Activated naive CD8-positive, alpha-beta T cell (primary cell): ENCODE data around the gene SBNO2.

Experiments used
- H3K27ac Mint-ChIP-seq: one replicate; pipeline ENCODE4 v1.8.0; 2021; ENCODE audit warnings: mixed read lengths
- H3K27me3 Mint-ChIP-seq: one replicate; pipeline ENCODE4 v1.8.0; 2021; ENCODE audit warnings: mixed read lengths
- H3K36me3 Mint-ChIP-seq: one replicate; pipeline ENCODE4 v1.8.0; 2021; ENCODE audit warnings: mixed read lengths
- H3K4me1 Mint-ChIP-seq: one replicate; pipeline ENCODE4 v1.8.0; 2021; ENCODE audit warnings: low read depth, mixed read lengths
- H3K4me3 Mint-ChIP-seq: one replicate; pipeline ENCODE4 v1.8.0; 2021; ENCODE audit warnings: mild to moderate bottlenecking, mixed read lengths
- H3K9me3 Mint-ChIP-seq: one replicate; pipeline ENCODE4 v1.8.0; 2021; ENCODE audit warnings: low read depth, mixed read lengths

Gene SBNO2

DNA sequence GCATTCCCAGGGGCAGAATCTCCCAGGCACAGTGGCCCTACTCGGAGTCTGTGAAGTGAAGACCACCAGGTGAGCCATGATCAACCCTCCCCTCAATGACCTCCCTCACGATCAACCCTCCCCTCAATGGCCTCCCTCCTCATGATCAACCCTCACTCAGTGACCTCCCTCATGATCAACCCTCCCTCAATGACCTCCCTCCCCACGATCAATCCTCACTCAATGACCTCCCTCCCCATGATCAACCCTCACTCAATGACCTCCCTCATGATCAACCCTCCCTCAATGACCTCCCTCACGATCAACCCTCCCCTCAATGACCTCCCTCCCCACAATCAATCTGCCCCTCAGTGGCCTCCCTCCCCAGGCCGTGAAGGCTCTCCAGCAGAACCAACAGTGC lies 32.1 kb downstream of the SBNO2 start:
- Mint-ChIP-seq H3K9me3 (no peaks in the 10 kb centered on the region), H3K27me3 (no peaks in the 10 kb centered on the region), H3K27ac (peak overlapping the region; percentile 1), H3K4me1 (no peaks in the 10 kb centered on the region), H3K4me3 (no peak overlapping the region), H3K36me3 (peaks cover 6% of the 10 kb centered on the region)

- Mint-ChIP-seq H3K4me1 (peaks cover 2% of the 10 kb centered on the region), H3K4me3 (no peak overlapping the region), H3K36me3 (peaks cover 6% of the 10 kb centered on the region)
Observed at GRCh38 chr19:1140272-1141027, 33.6 kb downstream of the SBNO2 start.

GRCh38 chr19:1139126-1139525 lies 34.9 kb downstream of the SBNO2 start:
- Mint-ChIP-seq H3K36me3 (peaks cover 4% of the 10 kb centered on the region), H3K9me3 (no peaks in the 10 kb centered on the region), H3K27me3 (no peaks in the 10 kb centered on the region), H3K4me1 (peaks cover 2% of the 10 kb centered on the region), H3K27ac (no peak overlapping the region), H3K4me3 (no peak overlapping the region)

More at GRCh38 chr19:1140272-1141027, 33.6 kb downstream of the SBNO2 start:
- Mint-ChIP-seq H3K9me3 (no peaks in the 10 kb centered on the region), H3K27ac (no peak overlapping the region), H3K27me3 (no peaks in the 10 kb centered on the region)

GRCh38 chr19:1138121-1138520 lies 35.9 kb downstream of the SBNO2 start:
- no peaks in the 10 kb centered on the region for H3K9me3 Mint-ChIP-seq
- no peak overlapping the region for H3K4me3 Mint-ChIP-seq
- H3K27ac Mint-ChIP-seq, result no peak overlapping the region
- H3K36me3 Mint-ChIP-seq, result peaks cover 4% of the 10 kb centered on the region
- no peaks in the 10 kb centered on the region for H3K27me3 Mint-ChIP-seq
- peaks cover 2% of the 10 kb centered on the region for H3K4me1 Mint-ChIP-seq

DNA sequence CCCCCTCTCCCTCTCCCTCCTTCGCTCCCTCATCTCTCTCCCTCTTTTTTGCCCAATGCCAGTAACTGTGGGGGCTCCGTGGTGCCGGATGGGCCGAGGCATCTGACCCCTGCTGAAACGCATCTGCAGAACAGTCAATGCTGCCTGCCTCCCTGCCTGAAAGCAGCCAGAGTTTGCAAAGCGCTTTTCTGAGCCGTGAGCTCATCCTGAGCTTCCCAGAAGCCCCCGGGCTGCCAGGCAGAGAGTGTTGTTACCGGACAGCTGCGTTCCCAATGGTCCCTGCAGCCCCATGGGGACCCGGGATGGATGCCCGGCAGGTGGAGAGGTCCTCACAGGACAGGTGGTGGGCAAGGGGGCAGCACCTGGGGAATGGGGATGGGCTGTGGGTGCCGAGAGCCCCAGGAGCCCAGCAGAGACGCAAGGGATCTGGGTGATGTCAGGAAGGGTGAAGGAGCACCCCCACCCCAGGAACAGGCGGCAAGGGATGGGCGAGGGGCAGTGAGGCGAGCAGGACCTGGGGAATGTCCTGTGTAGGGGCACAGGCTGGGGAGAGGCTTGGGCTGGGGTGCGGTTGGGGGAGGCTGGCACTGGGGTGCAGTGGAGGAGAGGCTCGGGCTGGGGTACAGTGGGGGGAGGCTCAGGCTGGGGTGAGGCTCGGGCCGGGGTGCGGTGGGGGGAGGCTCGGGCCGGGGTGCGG lies 37.3 kb downstream of the SBNO2 start:
- Mint-ChIP-seq H3K4me3 (no peak overlapping the region), H3K36me3 (no peaks in the 10 kb centered on the region), H3K27me3 (no peaks in the 10 kb centered on the region), H3K9me3 (no peaks in the 10 kb centered on the region), H3K4me1 (peaks cover 2% of the 10 kb centered on the region), H3K27ac (peak overlapping the region; percentile 89)

- no peaks in the 10 kb centered on the region for H3K36me3 Mint-ChIP-seq
Observed at GRCh38 chr19:1136201-1136600, 37.9 kb downstream of the SBNO2 start.

GRCh38 chr19:1135454-1135853 lies 38.6 kb downstream of the SBNO2 start:
- peaks cover 7% of the 10 kb centered on the region for H3K4me1 Mint-ChIP-seq
- H3K27me3 Mint-ChIP-seq, result no peaks in the 10 kb centered on the region
- no peaks in the 10 kb centered on the region for H3K9me3 Mint-ChIP-seq
- H3K27ac Mint-ChIP-seq, result no peak overlapping the region
- H3K4me3 Mint-ChIP-seq, result no peak overlapping the region
- no peaks in the 10 kb centered on the region for H3K36me3 Mint-ChIP-seq

More at GRCh38 chr19:1136201-1136600, 37.9 kb downstream of the SBNO2 start:
- peaks cover 2% of the 10 kb centered on the region for H3K4me1 Mint-ChIP-seq
- H3K27me3 Mint-ChIP-seq, result no peaks in the 10 kb centered on the region
- H3K4me3 Mint-ChIP-seq, result no peak overlapping the region
- H3K9me3 Mint-ChIP-seq, result no peaks in the 10 kb centered on the region
- H3K27ac Mint-ChIP-seq, result no peak overlapping the region

DNA sequence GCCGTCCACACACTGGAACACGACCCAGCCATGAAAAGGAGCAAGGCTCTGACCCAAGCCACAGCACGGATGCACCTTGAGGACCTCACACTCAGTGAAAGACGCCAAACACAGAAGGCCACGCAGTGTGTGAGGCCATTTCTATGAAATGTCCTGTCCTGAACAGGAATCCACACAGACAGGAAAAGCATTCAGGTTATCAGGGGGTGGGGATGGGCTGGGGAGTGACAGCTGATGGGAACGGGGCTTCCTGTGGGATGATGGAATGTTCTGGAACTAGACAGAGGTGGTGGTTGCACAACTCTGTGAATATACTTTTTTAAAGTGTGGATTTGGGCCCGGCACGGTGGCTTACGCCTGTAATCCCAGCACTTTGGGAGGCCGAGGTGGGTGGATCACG lies 39.6 kb downstream of the SBNO2 start:
- Mint-ChIP-seq H3K36me3 (no peaks in the 10 kb centered on the region), H3K4me1 (peaks cover 13% of the 10 kb centered on the region), H3K27me3 (no peaks in the 10 kb centered on the region), H3K27ac (peak overlapping the region; percentile 58), H3K4me3 (no peak overlapping the region), H3K9me3 (no peaks in the 10 kb centered on the region)

DNA sequence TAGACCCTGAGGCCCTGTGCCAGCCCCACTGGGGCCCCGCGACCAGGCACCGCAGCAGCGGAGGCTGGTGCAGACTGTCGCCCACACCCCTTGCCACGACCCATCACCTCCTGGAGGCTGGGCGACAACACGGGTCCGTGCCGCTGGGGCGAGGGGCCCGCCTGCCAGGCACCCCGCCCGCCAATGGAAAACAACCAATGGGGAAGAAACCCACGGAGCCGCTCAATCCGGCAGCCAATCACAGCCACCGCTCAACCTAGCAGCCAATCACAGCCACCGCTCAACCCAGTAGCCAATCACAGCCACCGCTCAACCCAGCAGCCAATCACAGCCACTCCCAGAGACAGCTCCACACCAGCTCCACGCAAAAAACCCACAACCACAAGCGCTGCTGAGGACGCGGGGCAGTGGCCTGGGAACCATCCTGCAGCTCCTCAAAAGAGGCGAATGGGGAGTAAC lies 40.6 kb downstream of the SBNO2 start:
- Mint-ChIP-seq H3K36me3 (no peaks in the 10 kb centered on the region), H3K4me3 (peak overlapping the region; percentile 23), H3K9me3 (no peaks in the 10 kb centered on the region), H3K27me3 (no peaks in the 10 kb centered on the region), H3K27ac (peak overlapping the region; percentile 85), H3K4me1 (peaks cover 15% of the 10 kb centered on the region)

DNA sequence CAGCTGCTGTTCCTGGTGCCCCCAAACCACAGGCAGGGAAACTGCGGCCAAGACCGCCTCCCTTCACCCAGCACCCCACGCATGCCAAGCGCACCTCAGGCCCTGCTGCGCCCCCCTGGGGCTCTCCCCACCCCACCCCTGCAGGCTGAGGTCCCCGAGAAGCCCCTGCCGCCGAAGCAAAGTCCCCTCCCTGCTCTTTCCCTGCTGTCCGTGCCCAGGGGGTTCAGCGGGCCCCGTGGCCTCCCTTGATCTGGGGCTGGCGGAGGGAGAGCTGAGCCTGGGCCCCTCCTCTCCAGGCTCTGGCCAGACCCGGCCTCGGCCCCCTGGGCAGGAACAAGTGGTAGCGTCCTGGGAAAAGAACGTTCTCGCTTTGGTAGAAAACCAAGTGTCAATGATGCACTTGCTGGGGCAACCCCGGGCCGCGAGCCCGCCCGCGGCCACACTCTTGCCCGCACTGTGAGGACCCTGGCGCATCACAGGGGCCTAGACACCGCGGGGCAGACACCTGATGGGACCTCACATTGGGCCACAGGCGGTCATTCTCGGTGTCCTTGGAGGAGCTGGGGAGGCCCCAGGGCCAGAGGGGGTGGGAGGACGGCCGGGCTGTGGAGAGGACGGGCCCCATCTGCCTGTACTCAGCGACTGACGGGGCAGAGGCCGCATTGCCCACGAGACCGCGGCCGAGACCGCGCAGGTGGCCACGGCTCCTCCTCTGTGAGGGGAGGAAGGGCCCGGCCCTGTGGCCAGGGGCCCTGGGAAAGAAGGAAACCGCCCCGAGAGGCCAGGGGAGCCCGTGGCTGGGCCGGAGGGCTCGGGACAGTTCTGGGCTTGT lies 41.3 kb downstream of the SBNO2 start:
- Mint-ChIP-seq H3K27me3 (no peaks in the 10 kb centered on the region), H3K4me1 (peaks cover 17% of the 10 kb centered on the region), H3K36me3 (no peaks in the 10 kb centered on the region), H3K27ac (peak overlapping the region; percentile 80), H3K9me3 (no peaks in the 10 kb centered on the region), H3K4me3 (peak overlapping the region; percentile 83)

DNA sequence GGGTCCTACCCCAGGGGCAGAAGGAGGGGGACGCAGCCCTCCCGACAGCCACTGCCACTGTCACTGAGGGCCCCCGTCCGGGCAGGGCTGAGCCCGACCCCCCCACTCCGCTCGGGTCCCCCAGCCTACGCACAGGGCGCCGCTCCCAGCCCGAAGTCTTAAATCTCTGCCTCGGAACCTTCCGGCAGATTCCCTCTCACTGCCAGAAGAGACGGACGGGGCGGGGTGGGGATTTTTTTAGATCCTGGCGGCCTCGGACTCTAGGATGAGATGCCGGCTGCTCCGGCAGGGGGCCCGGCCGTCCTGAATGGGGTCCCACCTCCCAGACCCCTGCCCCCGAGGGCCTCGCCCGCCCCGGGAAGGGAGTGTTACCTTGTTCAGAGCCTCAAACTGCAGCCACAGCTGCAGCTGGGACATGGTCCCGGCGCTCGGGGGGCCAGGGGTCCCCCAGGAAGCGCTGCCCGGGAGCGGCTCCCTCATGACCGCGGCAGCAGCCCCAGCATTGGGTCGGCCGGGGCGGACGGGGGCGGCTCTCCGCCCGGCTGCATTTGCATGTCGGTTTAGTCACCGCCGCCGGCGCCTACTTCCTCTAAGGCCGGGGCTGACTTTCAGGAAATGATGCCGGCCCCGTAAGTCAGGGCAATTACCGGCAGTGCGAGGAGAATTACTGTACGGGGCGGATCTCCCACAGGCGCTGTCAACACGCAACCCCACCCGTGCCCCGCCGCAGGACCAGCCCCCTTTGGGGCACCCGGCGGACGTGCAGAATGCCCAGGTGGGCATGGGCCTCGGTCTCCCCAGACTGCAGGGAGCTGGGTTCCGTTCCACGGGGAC lies 42.1 kb downstream of the SBNO2 start:
- Mint-ChIP-seq H3K27ac (peak overlapping the region; percentile 80), H3K36me3 (no peaks in the 10 kb centered on the region), H3K4me1 (peaks cover 19% of the 10 kb centered on the region), H3K27me3 (no peaks in the 10 kb centered on the region), H3K4me3 (peak overlapping the region; percentile 83), H3K9me3 (no peaks in the 10 kb centered on the region)

GRCh38 chr19:1130771-1131717 lies 43.0 kb downstream of the SBNO2 start:
- no peaks in the 10 kb centered on the region for H3K9me3 Mint-ChIP-seq
- no peaks in the 10 kb centered on the region for H3K27me3 Mint-ChIP-seq
- peaks cover 17% of the 10 kb centered on the region for H3K4me1 Mint-ChIP-seq
- peak overlapping the region; percentile 83 for H3K4me3 Mint-ChIP-seq
- peak overlapping the region; percentile 81 for H3K27ac Mint-ChIP-seq
- no peaks in the 10 kb centered on the region for H3K36me3 Mint-ChIP-seq

GRCh38 chr19:1129535-1129934 lies 44.5 kb downstream of the SBNO2 start:
- Mint-ChIP-seq H3K36me3 (no peaks in the 10 kb centered on the region), H3K4me1 (peaks cover 17% of the 10 kb centered on the region), H3K27me3 (no peaks in the 10 kb centered on the region), H3K9me3 (no peaks in the 10 kb centered on the region), H3K27ac (no peak overlapping the region), H3K4me3 (peak overlapping the region; percentile 83)
